ENCODE results near the gene ZNF436.
"Not testable (repeated sequence)": the region's sequence is repeated elsewhere in the genome, so short reads cannot be mapped to it uniquely, and the experiment has no call there.

The ZNF436 gene

DNA sequence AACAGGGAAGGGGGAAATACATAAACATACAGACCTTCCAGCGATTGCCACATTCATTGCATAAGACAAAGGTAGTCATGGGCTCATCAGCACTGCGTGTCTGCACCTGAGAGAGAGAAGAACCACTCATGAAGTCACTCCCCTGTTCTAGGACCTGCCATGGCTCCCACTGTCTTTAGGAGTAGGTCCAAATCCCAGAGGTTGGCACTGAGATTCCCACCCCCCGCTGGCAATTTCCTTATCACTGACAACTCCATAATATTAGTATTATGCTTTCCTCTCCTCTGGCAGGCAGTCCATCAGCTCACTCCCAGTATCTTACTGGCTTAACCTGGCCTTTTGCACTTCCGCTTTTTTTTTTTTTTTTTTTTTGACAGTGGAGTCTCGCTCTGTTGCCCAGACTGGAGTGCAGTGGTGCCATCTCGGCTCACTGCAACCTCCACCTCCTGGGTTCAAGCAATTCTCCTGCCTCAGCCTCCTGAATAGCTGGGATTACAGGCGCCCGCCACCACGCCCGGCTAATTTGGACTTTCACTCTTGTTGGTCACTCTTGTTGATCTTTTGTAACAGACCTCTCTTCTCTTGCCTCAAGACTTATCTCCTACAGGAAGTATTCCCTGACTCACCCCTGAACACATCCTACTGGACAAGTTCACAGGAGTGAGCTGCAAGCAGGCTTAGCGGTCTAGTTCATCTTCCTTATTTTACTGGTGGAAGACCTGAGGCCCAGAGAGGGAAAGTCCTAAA is 14.8 kb upstream of the ZNF436 start:
- DNase-seq (ENCODE audit: low read depth in 1 of 2, low spot score in 1 of 2), result no peak
- TF ChIP-seq JUND (IDR thresholded peaks at IDR 0.05; ENCODE audit: low read depth), result no peak
- in situ Hi-C loops (cut with HindIII; ENCODE audit: low pct_unique_long_range_greater_than_20kb, low sequenced_read_pairs), result no loop called here

DNA sequence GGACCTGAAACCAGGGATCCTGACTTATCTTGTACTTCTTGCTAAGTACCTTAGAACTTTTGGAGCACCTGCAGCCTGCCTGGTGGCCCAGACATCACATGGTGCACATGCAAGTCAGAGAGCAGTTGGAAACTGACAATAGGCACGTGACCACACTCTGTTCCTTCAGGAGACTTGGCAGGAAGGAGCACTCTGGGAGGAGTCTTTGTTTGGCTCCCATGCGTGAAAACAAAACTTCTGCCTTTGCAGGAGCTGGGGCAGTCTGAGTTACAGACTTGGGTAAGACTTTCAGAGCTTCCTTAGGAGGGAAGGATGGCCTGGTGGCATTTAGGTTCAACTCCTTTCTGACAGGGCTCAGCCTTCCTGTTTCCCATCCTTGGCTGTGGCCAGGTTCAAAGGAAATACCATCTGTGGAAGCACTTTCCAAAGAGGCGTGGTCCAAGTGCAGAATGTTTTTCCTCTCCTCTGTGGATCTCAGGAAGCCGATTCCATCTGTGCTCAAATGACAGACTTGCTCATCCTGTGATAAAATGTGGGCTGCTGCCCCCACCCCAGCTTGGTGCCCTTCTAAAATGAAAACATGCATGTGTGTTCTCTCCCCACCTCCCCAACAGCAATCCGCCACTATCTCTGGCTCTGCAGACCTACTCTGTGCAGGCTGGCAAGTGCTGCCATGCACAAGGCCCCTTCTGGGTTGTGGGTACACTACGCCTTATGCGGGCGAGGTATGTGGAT is 14.1 kb upstream of the ZNF436 start:
- in situ Hi-C loops (cut with HindIII; ENCODE audit: low pct_unique_long_range_greater_than_20kb, low sequenced_read_pairs), result no loop called here
- TF ChIP-seq JUND (IDR thresholded peaks at IDR 0.05; ENCODE audit: low read depth), result no peak

DNA sequence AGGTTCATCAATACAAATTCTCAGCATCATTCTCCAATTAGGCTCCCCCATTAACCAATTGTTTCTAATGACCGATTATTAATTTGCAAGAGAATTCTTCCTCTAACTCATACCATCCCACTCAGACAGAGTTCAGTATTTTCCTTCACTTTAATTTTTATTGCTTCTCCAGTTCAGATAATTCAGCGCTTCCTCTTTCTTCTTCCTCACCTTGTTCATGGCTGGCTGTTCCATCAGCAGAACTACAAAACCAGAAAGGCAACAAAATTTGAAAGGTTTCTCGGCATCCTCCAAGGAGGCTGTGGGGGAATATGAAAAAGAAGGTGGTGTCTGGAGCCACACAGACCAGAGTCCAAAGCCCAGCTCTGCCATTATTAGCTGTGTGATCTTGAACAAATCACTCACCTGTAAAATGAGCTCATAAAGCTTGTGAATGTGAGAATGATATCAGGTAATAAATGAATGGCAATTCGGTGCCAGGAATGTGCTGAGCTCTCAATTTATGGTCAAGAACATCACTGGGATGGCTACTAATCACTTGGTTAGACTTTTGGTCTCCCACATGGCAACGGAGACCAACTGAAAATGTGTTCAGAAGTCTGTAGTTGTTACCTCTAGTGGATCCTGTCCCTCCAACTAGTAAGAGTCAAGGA is 11.7 kb upstream of the ZNF436 start:
- in situ Hi-C loops (cut with HindIII; ENCODE audit: low pct_unique_long_range_greater_than_20kb, low sequenced_read_pairs), result no loop called here
- TF ChIP-seq JUND (IDR thresholded peaks at IDR 0.05; ENCODE audit: low read depth), result no peak
- DNase-seq (ENCODE audit: low read depth in 1 of 2, low spot score in 1 of 2), result no peak

More for the DNA sequence above, 14.1 kb upstream of the ZNF436 start:
- DNase-seq (ENCODE audit: low read depth in 1 of 2, low spot score in 1 of 2), result no peak

DNA sequence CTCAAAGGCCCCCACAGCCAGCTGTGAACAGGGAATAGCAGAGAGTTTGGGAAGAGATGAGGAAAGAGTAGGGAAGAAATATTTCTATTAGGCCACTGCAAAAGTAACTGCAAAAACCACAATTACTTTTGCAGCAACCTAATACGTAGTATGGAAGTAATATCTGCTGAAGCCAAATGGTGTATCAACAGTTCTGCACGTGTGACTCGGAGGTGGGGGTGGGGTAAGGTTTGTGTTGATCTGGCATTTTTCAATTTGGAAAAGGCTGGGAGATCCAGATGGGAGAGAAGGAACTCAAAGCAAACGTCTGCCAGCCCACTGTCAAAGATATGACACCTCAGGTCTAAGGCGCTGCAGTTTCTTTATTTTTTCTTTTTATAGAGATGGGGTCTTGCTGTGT is 11.1 kb upstream of the ZNF436 start:
- in situ Hi-C loops (cut with HindIII; ENCODE audit: low pct_unique_long_range_greater_than_20kb, low sequenced_read_pairs), result no loop called here
- no peak for DNase-seq (ENCODE audit: low read depth in 1 of 2, low spot score in 1 of 2)

DNA sequence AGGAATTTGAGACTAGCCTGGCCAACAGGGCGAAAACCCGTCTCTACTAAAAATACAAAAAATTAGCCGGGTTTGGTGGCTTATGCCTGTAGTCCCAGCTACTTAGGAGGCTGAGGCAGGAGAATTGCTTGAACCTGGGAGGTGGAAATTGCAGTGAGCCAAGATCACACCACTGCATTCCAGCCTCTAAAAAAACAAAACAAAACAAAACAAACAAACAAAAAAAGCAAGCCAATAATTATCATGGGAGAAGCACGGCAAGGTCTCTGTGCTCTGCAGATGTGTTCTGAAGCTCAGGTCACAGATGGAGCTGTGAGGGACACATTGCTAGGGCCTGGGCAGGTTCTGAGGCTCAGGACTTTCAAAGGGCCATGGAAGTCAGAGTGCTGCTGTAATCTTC is 10.6 kb upstream of the ZNF436 start:
- in situ Hi-C loops (cut with HindIII; ENCODE audit: low pct_unique_long_range_greater_than_20kb, low sequenced_read_pairs); DNase-seq (ENCODE audit: low read depth in 1 of 2, low spot score in 1 of 2): not testable (repeated sequence)

More for the DNA sequence above, 11.1 kb upstream of the ZNF436 start:
- TF ChIP-seq JUND (IDR thresholded peaks at IDR 0.05; ENCODE audit: low read depth), result no peak

DNA sequence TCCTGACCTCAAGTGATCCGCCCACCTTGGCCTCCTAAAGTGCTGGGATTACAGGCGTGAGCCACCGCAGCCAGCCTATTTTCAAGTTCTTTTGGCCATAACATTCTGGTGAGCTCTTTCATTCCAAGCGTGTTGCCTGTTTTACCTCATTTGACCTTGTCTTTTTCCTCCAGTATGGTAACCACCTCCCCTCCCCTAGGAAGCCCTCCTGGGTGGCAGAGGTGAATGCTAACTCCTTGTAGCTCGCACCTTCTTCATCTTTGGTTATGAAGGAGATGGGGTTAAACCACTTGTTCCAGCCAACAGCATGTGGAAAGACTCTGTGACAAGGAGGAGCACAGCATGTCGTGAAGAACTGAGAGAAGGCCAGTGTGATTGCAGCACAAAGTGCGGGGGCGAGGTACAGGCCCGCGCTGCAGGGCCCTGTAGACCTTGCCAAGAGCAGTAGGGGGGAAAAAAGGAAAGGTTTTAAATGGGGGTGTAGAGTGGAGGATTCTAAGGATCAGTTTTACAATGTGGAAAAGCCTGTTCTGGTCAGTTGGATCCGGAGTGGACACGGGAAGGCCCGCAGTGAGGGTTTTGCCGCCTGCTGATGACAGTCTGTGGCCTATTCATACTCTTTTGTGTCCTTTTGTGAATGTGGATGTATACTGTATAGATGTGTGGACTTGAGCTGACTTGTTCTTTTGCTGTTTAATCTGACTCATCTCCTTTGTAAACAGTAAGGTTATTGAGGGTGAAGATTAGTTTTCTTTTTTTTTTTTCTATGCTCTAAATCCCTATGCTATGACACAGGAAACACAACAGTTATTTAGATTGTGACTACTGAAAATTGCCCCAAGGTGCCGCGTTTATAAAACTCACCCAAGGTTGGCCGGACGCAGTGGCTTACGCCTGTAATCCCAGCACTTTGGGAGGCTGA is 7.5 kb upstream of the ZNF436 start:
- no peak for DNase-seq (ENCODE audit: low read depth in 1 of 2, low spot score in 1 of 2)

DNA sequence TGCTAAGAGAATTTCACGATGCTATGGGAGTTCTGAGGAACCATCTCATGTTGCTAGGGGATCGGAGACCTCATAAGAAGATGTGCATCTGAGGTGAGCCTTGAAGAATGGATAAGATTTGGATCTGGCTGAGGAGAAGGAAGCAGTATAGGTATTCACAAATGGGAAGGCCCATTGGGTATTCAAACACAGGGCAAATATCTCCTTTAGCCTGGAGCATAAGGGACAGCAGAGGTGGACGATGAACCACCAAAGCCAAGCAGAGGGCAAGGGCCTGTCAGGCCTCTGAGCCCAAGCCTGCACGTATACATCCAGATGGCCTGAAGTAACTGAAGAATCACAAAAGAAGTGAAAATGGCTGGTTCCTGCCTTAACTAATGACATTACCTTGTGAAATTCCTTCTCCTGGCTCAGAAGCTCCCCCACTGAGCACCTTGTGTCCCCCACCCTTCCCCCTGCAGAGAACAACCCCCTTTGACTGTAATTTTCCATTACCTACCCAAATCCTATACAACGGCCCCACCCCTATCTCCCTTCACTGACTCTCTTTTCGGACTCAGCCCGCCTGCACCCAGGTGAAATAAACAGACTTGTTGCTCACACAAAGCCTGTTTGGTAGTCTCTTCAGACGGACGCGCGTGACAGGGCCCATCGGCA is 4.6 kb upstream of the ZNF436 start:
- in situ Hi-C loops (cut with HindIII; ENCODE audit: low pct_unique_long_range_greater_than_20kb, low sequenced_read_pairs); DNase-seq (ENCODE audit: low read depth in 1 of 2, low spot score in 1 of 2): not testable (repeated sequence)

More for the DNA sequence above, 7.5 kb upstream of the ZNF436 start:
- in situ Hi-C loops (cut with HindIII; ENCODE audit: low pct_unique_long_range_greater_than_20kb, low sequenced_read_pairs), result no loop called here
- TF ChIP-seq JUND (IDR thresholded peaks at IDR 0.05; ENCODE audit: low read depth), result no peak

DNA sequence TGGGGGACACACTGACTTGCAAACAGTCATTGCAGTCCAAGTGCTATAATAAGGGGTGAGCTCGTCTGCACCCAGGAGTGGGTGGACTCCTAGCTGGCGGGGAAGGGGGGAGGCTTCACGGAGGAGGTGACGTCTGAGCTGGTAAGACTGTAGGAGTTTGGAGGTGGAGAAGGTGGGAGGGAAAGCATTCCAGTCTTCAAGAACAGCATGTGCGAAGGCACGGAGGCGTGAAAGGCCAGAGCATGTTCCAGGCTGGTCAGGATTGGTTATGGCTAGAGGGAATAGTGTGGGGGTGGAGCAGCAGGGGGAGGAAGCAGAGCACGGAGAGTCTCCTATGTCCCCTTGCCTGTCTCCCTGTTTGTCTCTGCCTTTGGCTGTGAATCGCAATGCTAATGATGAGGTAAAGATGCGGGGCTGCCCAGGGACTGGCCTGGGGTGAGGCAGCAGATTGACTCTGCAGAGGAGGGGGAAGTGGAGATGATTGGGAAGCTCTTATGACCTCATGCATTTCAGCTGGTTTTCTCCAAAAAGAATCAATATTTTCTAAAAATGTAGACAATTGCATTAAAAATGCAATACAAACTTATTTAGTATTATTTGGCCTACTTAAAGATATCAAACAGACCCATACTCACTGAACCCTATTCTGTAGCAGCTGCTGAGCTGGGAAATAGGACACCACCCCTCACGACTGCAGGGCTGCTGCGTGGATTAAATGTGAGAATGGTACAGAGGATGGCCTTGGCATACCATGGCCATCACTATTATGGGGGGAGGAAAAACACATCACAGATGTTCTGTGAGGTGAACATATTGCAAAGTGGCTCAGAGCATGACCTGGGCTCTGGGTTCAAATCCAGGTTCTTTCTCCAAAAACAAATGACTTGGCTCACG is 2.6 kb upstream of the ZNF436 start:
- no peak for DNase-seq (ENCODE audit: low read depth in 1 of 2, low spot score in 1 of 2)
- in situ Hi-C loops (cut with HindIII; ENCODE audit: low pct_unique_long_range_greater_than_20kb, low sequenced_read_pairs), result no loop called here
- TF ChIP-seq JUND (IDR thresholded peaks at IDR 0.05; ENCODE audit: low read depth), result no peak

DNA sequence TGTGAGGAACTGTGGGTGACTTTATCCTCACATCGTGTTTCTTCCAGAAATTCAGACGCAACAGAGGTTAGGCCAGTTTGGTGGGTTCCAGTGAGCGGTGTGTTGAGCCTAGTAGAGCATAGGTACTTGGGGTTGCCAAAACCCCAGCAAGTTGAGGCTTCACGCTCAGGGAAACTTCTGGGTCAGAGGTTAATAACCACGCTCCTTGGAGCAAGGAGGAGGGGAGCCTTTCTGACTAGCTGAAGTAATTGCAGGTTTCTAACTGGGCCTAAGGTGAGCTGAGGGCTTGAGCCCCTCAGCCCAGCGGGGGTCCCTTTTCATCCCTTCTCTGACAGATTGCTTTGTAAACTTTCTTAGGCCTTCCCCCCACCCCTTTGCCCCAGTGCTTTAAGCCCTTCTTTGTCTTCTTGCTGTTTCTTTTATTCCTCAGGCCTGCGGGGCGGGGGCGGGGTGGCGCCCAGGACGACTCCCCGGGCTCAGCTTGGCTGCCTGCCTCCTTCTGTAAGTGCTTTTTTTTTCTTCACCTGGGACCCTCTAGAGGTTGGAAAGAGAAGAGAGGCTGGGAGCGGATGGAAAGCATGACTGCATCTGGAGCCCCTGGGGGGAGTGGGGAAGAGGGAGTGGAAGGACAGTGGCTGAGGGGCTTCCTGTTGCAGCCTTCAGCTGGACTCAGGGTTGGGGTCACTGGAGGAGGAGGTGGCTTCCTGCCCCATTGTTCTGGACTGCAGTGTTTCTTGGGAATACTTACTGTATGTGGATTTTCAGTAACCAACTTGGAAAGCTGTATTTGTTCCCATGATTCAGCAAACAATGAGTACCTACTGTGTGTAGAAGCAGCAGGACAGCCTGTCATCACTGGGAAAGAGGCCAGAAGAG is 1.3 kb upstream of the ZNF436 start:
- DNase-seq (ENCODE audit: low read depth in 1 of 2, low spot score in 1 of 2), result peak in 1 of 2 experiments; percentile 41
- in situ Hi-C loops (cut with HindIII; ENCODE audit: low pct_unique_long_range_greater_than_20kb, low sequenced_read_pairs), result no loop called here
- no peak for TF ChIP-seq JUND (IDR thresholded peaks at IDR 0.05; ENCODE audit: low read depth)

DNA sequence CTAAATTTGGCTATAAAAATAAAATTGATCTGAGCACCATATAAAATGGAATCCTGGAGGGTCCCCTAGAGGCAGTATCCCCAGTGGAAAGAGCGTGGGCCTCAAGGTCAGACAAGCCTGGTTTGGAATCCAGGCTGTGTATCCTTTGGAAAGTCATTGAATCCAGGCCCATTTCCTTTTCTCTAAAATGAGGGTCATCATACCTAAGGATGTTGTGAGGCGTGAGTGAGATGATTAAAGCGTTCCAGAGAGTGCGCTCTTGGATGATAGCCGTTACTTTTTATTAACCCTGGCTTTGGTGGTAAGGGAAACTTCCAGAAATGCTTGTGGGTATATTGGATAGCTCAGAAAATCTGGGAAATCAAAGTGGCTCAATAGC is 683 bp upstream of the ZNF436 start:
- in situ Hi-C loops (cut with HindIII; ENCODE audit: low pct_unique_long_range_greater_than_20kb, low sequenced_read_pairs), result no loop called here
- no peak for DNase-seq (ENCODE audit: low read depth in 1 of 2, low spot score in 1 of 2)
- TF ChIP-seq JUND (IDR thresholded peaks at IDR 0.05; ENCODE audit: low read depth), result no peak
